GM19025 (cell line): ENCODE results near the gene HVCN1.
A peak's percentile ranks its signal among the peaks of the same experiment; 100 is the strongest.
"Not testable (repeated sequence)": the region's sequence is repeated elsewhere in the genome, so short reads cannot be mapped to it uniquely, and the experiment has no call there.

Experiments used
- ATAC-seq: cut with Tn5 transposase; IDR thresholded peaks from one replicate; pipeline ENCODE4 v1.9.1; 2021; ENCODE audit warnings: mild to moderate bottlenecking, low read depth, moderate library complexity; ENCODE audit not compliant: unreplicated experiment

The HVCN1 gene

GRCh38 chr12:110622582-110622981 is 66.3 kb downstream of the HVCN1 start:
- ATAC-seq: no peak

GRCh38 chr12:110619534-110619953 is 69.4 kb downstream of the HVCN1 start:
- peak; percentile 69 for ATAC-seq

- no peak for ATAC-seq
These were observed 72.3 kb downstream of the HVCN1 start for GRCh38 chr12:110616471-110617115.

- no peak for ATAC-seq
These were observed 73.7 kb downstream of the HVCN1 start for GRCh38 chr12:110615171-110615570.

- peak; percentile 94 for ATAC-seq
These were observed 74.9 kb downstream of the HVCN1 start, which contains the start of gene TCTN1 for GRCh38 chr12:110613771-110614684. TSS of gene TCTN1 (plus strand) at chr12:110614129. CDS start at chr12:110614183, 54 bp downstream.

GRCh38 chr12:110613071-110613770 is 75.7 kb downstream of the HVCN1 start:
- ATAC-seq: no peak

- no peak for ATAC-seq
These were observed 82.7 kb downstream of the HVCN1 start for GRCh38 chr12:110606253-110606611.

- ATAC-seq: not testable (repeated sequence)
These were observed 86.7 kb downstream of the HVCN1 start for GRCh38 chr12:110602085-110602814.

- no peak for ATAC-seq
These were observed 88.7 kb downstream of the HVCN1 start for GRCh38 chr12:110600254-110600653.

GRCh38 chr12:110599334-110599733 is 89.6 kb downstream of the HVCN1 start:
- ATAC-seq: no peak
